GM21447 (cell line): ENCODE data around the gene HMGN5.
A peak's percentile ranks its signal among the peaks of the same experiment; 100 is the strongest.

Source experiments
- ATAC-seq: cut with Tn5 transposase; IDR thresholded peaks from one replicate; pipeline ENCODE4 v1.9.1; 2021; ENCODE audit not compliant: unreplicated experiment

The HMGN5 gene, protein sequence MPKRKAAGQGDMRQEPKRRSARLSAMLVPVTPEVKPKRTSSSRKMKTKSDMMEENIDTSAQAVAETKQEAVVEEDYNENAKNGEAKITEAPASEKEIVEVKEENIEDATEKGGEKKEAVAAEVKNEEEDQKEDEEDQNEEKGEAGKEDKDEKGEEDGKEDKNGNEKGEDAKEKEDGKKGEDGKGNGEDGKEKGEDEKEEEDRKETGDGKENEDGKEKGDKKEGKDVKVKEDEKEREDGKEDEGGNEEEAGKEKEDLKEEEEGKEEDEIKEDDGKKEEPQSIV

DNA sequence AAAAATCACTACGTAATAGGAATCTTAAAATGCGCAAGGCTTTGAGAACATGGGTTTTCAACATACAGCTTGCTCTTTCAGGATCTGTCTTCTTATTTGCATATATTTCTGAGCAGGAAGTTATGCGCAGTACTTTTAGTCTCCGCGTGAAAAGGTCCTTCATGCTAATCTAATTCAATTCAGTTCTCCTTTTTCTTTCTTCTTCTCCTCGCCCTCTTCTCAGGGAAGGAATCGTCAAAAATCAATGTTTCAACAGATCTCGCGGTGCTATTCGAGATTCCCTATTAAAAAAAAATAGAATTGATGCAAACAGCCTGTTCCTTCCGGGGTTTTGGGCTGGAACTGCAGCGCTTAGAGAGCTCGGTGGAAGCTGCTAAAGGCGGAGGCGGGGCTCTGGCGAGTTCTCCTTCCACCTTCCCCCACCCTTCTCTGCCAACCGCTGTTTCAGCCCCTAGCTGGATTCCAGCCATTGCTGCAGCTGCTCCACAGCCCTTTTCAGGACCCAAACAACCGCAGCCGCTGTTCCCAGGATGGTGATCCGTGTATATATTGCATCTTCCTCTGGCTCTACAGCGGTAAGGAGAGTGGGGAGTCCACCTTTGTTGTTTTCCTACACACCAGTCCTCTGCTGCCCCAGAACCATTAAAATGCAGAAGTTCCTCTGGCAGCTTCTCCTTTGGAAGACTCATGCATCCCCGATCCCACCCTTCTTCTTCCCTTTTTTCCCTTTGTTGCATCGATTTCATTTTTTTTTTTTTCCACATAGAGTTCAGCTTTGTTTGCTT, at the start of gene HMGN5, which contains the start of gene SH3BGRL:
HMGN5 (minus strand) TSS at position 243 of the 785 bp plus-strand sequence. CDS start 80,364 bp downstream, outside the sequence.
SH3BGRL (plus strand) TSS at position 432 of the 785 bp plus-strand sequence; CDS start at position 531, 99 bp downstream.
- ATAC-seq: peak; percentile 96

DNA sequence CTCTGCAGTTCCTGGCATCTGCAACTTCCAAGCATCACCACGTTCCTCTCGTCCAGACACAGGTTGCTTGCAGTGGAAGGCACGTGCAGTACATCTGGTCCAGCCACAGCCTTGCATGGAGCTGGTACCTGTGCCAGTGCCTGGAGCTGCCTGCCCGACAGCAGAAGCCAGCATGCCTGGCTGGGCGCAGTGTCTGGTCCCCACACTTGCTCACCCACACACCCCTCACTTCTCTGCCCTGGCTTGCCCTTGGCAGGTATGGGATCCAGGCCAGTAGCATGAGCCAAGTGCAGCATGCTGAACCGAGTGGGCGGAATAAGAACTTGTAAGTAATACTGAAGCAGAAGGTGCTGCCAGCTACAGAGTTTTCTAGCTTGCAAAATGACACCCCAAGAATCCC, 40.0 kb upstream of the HMGN5 start:
- ATAC-seq: no peak

DNA sequence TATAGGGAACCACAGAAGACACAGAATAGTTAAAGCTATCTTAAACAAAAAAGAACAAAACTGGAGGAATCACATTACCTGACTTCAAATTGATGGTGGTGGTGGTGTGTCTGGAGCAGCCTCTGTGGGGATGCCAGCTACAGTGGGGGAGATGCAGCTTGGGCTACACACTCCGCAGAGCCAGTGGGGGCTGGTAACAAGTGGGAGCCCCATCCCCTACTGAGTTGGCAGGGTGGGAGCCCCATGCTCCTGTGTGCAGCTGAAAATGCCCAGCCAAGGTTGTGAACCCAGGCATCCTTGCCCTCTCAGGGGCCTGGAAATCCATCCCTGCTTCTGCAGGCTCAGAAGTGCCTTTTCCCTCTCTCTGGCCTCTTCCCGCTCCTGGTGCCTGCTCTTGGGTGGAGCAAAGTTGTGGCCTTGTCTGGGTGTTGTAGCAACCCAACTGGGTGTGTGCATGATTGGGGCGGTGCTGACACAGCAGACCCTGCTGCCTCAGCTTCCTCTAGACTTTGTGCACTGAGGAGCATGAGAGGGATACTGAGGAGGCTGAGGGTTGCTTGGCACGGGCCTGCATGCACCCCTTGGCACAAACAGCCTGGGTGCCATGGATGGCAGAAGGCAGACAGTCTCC, 39.1 kb upstream of the HMGN5 start:
- no peak for ATAC-seq

DNA sequence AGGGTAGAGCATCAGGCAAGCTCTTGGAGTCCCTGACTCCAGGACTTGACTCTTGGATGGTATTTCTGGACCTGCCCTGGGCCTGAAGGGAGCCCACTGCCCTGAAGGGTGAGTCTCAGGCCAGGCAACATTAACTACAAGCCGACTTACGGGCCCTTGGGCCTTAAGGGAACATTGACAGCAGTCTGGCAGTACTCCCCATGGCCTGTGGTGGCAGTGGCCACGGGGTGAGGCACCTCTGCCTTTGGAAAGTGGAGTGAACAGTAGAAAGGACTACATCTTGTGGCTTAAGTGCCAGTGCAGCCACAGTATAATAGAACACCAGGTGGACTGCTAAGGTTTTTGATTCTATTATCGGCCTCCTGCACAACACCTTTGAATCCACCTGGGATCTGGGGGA, 36.5 kb upstream of the HMGN5 start:
- ATAC-seq: no peak

DNA sequence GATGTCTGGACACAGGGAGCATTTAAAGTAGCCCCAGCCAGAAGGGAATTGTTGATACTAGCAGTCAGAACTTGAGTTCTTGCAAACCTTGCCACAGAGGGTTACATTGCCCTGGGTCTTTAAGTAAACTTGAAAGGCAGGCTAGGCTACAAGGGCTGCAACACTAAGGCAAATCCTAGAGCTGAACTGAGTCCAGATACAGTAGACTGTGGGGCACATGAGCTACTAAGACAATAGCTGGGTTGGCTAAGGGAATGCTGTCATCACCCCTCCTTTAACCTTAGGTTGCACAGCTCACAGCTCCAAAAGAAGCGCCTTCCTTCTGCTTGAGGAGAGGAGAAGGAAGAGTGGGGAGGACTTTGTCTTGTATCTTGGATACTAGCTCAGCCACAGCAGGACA, 35.8 kb upstream of the HMGN5 start:
- ATAC-seq: no peak

DNA sequence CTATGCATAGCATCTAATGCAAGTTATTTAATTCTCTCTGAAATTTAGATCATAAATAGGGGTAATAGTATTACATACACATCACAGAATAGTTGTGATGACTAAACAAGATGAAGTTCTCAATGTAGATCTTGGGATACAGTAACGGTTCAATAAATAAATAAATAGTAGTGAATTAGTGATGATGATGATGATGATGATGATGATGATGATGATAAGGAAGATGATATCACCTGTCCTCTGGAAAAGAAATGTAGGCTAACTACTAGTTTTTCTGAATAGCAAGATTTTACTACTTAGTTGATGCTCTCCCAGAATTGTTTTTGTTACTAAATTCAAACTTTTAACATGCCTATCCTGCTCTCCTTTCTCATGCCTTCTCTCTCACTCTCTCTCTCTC, 30.5 kb upstream of the HMGN5 start:
- no peak for ATAC-seq

DNA sequence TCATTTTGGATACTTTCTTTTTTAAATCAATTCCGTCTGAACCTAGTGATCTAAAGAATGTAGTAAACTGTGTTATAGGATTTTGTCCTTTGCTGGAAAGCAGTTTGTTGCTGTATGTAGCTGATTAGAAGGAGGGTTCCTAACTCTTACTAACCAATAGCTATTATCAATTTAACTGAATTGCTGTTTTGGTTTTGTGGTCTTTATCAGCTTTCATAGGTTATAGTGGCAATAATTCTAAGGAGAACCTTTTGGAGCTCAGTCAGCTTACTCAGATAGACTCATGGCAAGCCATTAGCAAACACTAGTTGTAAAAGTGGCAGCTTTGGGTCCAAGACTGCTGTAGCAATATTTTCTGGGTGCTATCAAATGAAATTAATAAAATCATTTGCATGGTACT, 29.8 kb upstream of the HMGN5 start:
- no peak for ATAC-seq

DNA sequence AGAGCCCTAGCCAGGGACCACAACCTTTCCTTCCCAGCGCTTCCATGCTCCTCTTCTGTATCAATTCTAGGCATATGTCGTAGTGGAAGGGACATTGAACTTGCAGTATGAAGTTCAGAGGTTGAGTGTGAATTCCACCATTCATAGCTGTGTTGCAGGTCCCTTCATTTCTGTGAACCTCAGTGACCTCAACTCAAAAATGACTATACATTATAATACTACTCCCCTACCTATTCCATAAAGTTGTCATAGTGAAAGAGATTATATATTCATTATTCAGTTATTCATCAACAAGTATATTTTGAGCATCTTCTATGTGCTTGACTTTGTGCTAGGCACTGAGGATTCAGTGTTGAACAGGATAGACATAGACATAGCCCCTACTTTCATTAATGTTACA, 28.2 kb upstream of the HMGN5 start:
- no peak for ATAC-seq

DNA sequence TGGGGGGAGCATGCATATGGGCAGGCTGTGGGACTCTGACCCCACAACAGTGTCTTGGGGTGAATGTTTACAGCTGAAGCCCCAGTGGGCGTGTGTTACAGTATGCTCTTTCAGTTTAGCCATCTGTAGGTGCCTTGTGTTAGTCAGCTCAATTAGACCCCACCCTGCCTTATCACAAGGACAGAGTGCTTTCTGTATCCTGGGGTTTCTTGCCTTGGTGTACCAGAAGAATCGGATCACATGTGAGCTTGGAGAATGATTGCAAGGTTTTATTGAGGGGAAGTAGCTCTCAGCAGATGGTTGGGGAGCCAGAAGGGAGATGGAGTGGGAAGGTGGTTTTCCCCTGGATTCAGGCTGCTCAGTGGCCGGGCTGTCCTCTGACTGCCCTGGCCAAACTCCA, 27.5 kb upstream of the HMGN5 start:
- no peak for ATAC-seq

DNA sequence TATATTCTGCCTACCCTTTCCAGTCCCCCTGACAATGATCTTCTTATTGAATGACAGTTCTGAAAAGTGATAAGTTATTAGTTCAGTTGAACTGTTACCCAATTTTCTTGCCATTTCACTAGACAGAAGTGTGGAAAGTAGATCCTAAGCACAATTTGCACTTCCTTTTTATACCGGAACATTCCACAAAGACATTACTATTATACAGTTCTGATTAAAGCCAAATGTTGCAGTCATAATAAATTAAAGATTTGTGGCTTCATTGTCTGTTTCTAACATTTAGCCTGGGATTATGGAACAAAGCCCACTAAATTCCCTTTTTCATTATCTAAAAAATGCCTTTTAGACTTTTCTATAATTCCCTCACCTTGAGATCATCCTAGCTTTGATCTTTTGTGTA, 14.0 kb upstream of the HMGN5 start:
- ATAC-seq: no peak

DNA sequence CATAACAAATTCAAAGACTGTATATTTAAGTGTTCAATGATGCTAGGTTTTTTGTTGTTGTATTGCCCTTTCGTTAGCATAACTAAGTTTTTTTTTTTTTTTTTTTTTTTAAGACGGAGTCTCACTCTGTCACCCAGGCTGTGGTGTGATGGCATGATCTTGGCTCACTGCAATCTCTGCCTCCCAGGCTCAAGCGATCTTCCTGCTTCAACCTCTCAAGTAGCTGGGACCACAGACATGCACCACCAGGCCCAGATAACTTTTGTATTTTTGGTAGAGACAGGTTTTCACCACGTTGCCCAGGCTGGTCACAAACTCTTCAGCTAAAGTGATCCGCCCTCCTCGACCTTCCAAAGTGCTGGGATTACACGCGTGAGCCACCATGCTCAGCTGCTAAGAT, 7.2 kb upstream of the HMGN5 start:
- ATAC-seq: no peak

DNA sequence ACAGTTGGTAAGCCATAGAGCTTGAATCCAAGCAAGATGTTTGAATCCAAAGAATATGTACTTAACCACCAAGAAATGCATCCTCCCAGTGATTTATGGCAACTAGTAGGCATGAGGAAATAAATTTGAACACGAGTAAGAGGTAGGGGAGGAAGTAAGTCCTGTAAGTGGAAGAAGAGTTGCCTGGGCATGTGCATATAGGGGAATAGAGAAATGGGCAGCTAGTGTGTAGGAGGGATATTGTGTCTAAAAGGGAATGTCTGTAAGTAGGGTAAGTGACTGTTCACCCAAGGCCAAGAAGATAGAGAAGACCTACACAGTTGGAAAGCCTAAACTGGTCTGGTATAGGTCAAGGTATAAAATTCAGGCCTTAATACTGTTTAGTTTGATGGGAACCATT, 4.8 kb upstream of the HMGN5 start:
- no peak for ATAC-seq

DNA sequence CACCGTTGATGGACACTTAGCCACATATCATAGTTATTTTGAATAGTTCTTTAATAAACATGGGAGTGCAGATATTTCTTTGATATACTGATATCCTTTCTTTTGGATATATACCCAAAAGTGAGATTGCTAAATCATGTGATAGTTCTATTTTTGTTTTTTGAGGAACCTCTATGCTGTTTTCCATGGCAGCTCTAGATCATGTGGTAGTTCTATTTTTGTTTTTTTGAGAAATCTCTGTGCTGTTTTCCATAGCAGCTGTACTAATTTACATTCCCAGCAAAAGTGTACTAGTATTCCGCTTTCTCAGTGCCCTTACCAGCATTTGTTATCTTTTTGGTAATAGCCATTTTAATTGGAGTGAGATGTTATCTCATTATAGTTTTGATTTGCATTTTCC, 3.8 kb upstream of the HMGN5 start:
- no peak for ATAC-seq

DNA sequence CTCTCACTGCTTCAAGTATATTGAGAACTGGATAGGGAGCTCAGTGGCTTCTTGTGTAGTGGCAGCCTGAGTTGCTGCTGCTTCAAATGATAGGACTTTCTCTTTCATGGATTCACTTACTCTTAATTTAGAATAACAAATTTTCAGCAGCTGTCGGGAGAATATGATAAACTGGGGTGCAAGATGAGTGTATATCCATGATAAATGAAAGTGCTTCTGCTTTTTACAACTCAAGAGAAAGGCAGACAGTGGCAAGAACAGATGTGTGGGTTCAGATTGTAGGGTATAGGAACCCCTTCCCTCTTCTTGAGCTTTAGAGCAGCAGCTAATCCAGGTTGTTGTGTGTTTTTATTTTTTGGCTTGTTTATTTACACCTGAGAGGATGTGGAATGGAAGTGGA, 1.2 kb upstream of the HMGN5 start:
- ATAC-seq: no peak

DNA sequence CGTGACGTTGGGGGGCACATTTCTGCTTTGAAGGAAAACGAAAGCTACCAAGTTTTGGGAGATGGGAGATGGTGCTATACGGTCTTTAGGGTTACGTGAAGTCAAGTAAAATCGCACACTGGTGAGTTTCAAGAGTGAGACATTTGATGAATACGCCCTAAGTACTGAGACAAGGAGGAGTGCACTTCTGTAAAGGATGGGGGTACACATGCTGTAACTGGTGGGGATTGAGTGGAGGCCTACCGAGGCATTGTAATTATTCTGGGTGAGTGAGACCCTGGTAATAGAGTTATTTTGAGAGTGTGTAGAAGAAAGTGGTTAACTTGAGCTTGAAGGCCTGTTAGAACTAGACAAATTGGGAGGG, 725 bp upstream of the HMGN5 start:
- no peak for ATAC-seq

DNA sequence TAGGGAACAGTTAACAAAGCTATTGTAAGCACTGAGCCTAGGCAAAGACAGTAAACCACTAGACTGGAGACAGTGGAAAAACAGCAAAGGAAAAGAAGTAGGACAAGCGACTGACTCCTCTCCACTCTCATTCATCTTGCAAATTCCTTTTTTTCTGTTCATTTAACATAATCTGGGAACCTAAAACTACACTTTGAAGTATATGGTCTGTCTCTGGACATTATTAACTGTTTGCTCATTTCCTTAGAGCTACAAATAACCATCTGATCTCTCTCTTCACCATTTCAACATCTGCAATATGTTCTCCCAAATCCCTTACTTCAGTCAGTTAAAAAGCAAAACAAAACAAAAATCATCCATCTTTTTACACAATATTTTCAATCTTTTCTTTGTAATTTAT, 642 bp downstream of the HMGN5 start:
- ATAC-seq: no peak

DNA sequence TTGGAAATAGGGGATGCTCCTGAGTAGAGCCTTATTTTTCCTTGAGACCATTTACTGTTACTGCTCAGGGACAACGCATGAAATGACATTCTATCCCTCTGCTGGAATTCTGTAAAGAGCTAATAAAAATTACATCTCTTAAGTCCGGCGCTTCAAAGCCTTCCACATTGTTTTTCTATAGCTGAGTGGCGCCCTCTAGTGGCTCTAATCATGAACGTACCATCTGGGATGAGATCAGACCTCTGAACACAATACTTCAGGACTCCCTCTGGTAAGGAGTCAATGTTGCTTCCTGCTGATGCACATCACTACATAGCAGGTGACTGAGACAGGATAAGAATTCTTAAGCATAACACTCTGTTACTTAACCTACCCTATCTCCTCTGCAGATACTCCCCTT, 6.0 kb downstream of the HMGN5 start:
- ATAC-seq: peak; percentile 91

DNA sequence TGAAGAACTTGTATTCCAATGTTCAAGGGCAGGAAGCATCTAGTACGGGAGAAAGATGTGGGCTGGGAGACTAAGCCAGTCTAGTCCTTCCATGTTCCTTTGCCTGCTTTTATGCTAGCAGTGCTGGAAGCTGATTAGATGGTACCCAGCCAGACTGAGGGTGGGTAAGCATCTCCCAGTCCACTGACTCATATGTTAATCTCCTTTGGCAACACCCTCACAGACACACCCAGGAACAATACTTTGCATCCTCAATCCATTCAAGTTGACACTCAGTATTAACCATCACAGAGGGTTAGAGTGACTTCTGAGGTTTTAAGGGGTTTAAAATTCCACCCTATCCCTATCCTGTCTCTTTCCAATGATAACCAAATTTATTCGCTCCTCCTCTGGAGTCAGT, 6.5 kb downstream of the HMGN5 start:
- ATAC-seq: no peak

DNA sequence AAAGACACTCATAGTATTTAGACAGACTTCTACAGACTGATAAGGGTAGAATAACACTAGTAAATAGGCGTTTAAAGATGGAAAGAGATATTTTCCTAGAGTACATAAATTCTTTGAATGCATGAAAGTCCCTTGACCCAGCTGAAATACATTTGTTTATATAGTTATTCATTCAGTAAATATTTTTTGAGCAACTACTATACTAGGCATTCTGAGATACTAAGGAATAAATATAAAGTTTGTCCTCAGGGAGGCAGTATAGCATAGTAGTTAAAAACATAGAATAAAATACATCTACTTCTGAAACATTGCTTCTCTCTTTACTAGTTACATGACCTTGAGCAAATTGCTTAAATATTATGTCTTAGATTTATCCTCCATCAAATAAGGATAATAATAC, 27.4 kb downstream of the HMGN5 start:
- no peak for ATAC-seq

DNA sequence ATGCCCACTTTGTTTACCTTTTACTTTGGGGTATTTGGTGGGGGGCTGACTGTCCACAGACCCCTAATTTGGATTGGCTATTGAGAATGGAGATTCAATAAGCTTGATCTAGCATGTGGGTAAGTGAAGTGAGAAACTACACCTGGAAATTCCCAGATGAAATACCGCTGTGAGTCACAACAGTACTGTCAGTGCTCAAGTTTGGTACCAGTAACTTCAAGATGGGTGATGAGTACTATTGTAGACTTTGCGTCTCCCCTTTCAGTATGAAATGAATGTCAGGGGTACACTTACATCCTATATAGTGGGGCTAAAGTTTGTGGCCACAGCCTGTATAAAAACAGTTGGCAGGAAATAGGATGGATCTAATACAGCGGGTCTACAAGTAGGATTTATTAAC, 33.3 kb downstream of the HMGN5 start:
- no peak for ATAC-seq

DNA sequence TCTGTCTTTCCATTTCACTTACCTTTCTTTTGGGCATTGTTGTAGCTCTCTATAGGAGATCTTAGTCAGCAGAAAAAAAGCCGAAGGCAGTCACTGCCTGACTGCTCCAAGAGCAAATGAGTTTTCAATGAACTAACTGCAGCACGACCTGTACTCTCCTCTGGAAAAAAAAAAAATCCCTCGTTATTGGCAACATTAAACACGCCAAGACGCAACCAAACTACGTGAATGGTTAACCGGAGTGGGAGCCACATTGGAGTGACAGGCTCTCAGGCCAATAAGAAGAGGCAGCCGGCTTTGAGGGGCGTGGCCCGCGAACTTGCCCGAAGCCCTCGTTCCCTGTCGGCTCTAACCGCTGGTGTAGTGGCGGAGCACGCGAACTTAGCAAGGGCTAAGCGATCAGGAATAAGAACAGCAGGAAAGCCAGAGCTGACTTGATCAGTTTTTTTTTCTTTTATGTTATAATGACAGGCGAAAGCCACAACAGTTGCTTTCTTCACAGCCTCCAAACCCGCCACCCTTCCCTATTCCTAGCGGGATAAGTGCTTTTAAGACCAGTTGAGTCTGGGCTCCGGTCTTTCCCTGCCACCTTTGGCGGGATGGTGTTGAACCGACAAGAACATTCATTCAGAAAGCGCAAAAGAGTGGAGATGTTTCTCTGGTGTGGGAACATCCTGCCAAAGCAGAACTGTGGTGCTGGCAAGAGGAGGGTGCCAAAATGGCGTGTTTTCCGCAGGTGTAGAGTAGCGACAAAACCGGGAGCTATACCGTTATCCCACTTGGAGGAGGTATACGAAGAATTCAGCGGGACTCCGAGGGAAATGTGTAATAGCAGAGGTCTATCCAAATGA, 80.0 kb downstream of the HMGN5 start:
- peak; percentile 95 for ATAC-seq
